Measurements from ENCODE around the gene DHRS9.

Gene DHRS9

GRCh38 chr2:169110916-169111315 lies 41.6 kb downstream of the DHRS9 start:
- peak overlapping the region; percentile 68 for H3K27ac Mint-ChIP-seq
- no peak for DNase-seq

GRCh38 chr2:169112841-169113240 lies 43.5 kb downstream of the DHRS9 start:
- peaks cover 29% of the 10 kb centered on the region for H3K27me3 Mint-ChIP-seq (ENCODE audit: low read depth, poor library complexity)
- TF ChIP-seq, protein P1, sequence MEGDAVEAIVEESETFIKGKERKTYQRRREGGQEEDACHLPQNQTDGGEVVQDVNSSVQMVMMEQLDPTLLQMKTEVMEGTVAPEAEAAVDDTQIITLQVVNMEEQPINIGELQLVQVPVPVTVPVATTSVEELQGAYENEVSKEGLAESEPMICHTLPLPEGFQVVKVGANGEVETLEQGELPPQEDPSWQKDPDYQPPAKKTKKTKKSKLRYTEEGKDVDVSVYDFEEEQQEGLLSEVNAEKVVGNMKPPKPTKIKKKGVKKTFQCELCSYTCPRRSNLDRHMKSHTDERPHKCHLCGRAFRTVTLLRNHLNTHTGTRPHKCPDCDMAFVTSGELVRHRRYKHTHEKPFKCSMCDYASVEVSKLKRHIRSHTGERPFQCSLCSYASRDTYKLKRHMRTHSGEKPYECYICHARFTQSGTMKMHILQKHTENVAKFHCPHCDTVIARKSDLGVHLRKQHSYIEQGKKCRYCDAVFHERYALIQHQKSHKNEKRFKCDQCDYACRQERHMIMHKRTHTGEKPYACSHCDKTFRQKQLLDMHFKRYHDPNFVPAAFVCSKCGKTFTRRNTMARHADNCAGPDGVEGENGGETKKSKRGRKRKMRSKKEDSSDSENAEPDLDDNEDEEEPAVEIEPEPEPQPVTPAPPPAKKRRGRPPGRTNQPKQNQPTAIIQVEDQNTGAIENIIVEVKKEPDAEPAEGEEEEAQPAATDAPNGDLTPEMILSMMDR (IDR thresholded peaks at IDR 0.05), result no peak
- H3K36me3 Mint-ChIP-seq (ENCODE audit: low read depth), result no peaks in the 10 kb centered on the region
- no peaks in the 10 kb centered on the region for H3K9me3 Mint-ChIP-seq
- peaks cover 5% of the 10 kb centered on the region for H3K4me1 Mint-ChIP-seq
- DNase-seq, result no peak
- H3K4me3 Mint-ChIP-seq, result no peak overlapping the region
- no peak overlapping the region for H3K27ac Mint-ChIP-seq

More at GRCh38 chr2:169110916-169111315, 41.6 kb downstream of the DHRS9 start:
- TF ChIP-seq, protein P1 (IDR thresholded peaks at IDR 0.05), result no peak
- H3K4me1 Mint-ChIP-seq, result peaks cover 5% of the 10 kb centered on the region
- H3K27me3 Mint-ChIP-seq (ENCODE audit: low read depth, poor library complexity), result peaks cover 21% of the 10 kb centered on the region
- no peaks in the 10 kb centered on the region for H3K9me3 Mint-ChIP-seq
- no peaks in the 10 kb centered on the region for H3K36me3 Mint-ChIP-seq (ENCODE audit: low read depth)
- no peak overlapping the region for H3K4me3 Mint-ChIP-seq

GRCh38 chr2:169114056-169114455 lies 44.7 kb downstream of the DHRS9 start:
- peaks cover 21% of the 10 kb centered on the region for H3K27me3 Mint-ChIP-seq (ENCODE audit: low read depth, poor library complexity)
- no peak for DNase-seq
- no peak overlapping the region for H3K27ac Mint-ChIP-seq
- H3K4me3 Mint-ChIP-seq, result no peak overlapping the region
- no peaks in the 10 kb centered on the region for H3K9me3 Mint-ChIP-seq
- peaks cover 5% of the 10 kb centered on the region for H3K4me1 Mint-ChIP-seq
- H3K36me3 Mint-ChIP-seq (ENCODE audit: low read depth), result no peaks in the 10 kb centered on the region
- TF ChIP-seq, protein P1 (IDR thresholded peaks at IDR 0.05), result no peak

DNA sequence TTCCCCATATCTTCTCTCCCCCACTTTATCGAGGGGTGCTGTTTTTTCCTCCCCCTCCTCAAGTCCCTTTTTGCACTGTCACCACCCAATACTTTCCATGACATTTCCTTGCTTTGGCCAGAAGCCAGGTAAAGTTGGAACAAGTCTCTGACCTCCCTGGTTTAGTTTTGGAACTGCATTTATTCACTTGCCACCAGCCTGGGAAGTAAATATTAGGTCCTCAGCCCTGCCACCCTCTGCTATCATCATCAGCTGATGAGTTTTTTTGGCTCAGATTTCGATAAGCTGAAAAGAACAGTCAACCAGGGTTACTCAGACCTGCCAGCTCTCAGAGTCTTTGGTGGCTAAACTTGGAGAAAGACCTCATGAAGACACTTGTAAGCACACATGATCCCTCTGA lies 47.0 kb downstream of the DHRS9 start:
- peaks cover 5% of the 10 kb centered on the region for H3K9me3 Mint-ChIP-seq
- peaks cover 8% of the 10 kb centered on the region for H3K27me3 Mint-ChIP-seq (ENCODE audit: low read depth, poor library complexity)
- H3K4me1 Mint-ChIP-seq, result no peaks in the 10 kb centered on the region
- H3K4me3 Mint-ChIP-seq, result no peak overlapping the region
- no peaks in the 10 kb centered on the region for H3K36me3 Mint-ChIP-seq (ENCODE audit: low read depth)
- no peak for DNase-seq
- no peak overlapping the region for H3K27ac Mint-ChIP-seq
- TF ChIP-seq, protein P1 (IDR thresholded peaks at IDR 0.05), result no peak

- H3K4me3 Mint-ChIP-seq, result no peak overlapping the region
- DNase-seq, result no peak
- TF ChIP-seq, protein P1 (IDR thresholded peaks at IDR 0.05), result no peak
- H3K9me3 Mint-ChIP-seq, result peaks cover 10% of the 10 kb centered on the region
- no peaks in the 10 kb centered on the region for H3K4me1 Mint-ChIP-seq
- peaks cover 8% of the 10 kb centered on the region for H3K27me3 Mint-ChIP-seq (ENCODE audit: low read depth, poor library complexity)
- no peak overlapping the region for H3K27ac Mint-ChIP-seq
- no peaks in the 10 kb centered on the region for H3K36me3 Mint-ChIP-seq (ENCODE audit: low read depth)
Measured at GRCh38 chr2:169116993-169117392, 47.6 kb downstream of the DHRS9 start.

- Mint-ChIP-seq H3K36me3 (ENCODE audit: low read depth) (no peaks in the 10 kb centered on the region), H3K4me3 (no peak overlapping the region), H3K27me3 (ENCODE audit: low read depth, poor library complexity) (peaks cover 8% of the 10 kb centered on the region), H3K9me3 (peaks cover 13% of the 10 kb centered on the region), H3K27ac (no peak overlapping the region), H3K4me1 (no peaks in the 10 kb centered on the region)
- TF ChIP-seq, protein P1 (IDR thresholded peaks at IDR 0.05), result no peak
- no peak for DNase-seq
Measured at GRCh38 chr2:169118060-169118459, 48.7 kb downstream of the DHRS9 start.

Data from nephron progenitor cell (in vitro differentiated cells).